B cell (primary cell): ENCODE measurements around the gene LKAAEAR1. TPM values are rescaled to one million over a fixed set of nuclear protein-coding genes. Genes with fewer than 3 reads are reported as not detected.

Source experiments
- ATAC-seq: fragments of 200-7000 bp; cut with Tn5 transposase; one replicate; pipeline ENCODE4 v1.10.0; 2021; ENCODE audit warnings: low read depth, mild to moderate bottlenecking, moderate number of reproducible peaks, moderate library complexity
- CTCF ChIA-PET: fragments of 350-600 bp; sonication (Branson Sonifier 250); formaldehyde crosslinking; loops from one replicate; lab custom pipeline; 2021; ENCODE audit warnings: antibody characterized with exemption, inconsistent platforms; lab: Charles Lee
- POLR2A ChIA-PET: fragments of 350-600 bp; sonication (Branson Sonifier 250); formaldehyde crosslinking; loops from one replicate; lab custom pipeline; 2021; ENCODE audit warnings: antibody characterized with exemption; lab: Charles Lee
- DNase-seq: peaks from one replicate; pipeline ENCODE4 v3.0.0; 2013
- H2AFZ ChIP-seq: 2 replicates; pipeline ENCODE4 v1.6.1; 2012; ENCODE audit warnings: mild to moderate bottlenecking, low read depth, low read length; ENCODE audit not compliant: insufficient read depth, poor library complexity, severe bottlenecking
- H3K27ac ChIP-seq, 2 donors: 1 replicate in 1 of 2; 2 replicates in 1 of 2; pipeline ENCODE4 v1.5.1; 2012 to 2013; ENCODE audit warnings: low read length in 2 of 2, mild to moderate bottlenecking in 2 of 2, moderate library complexity in 1 of 2
- H3K27me3 ChIP-seq, 4 experiments: fragments of 200-600 bp in 1 of 4; sonication (generic) in 1 of 4; replicated peaks in 1 of 4; 1 replicate in 2 of 4; 2 replicates in 2 of 4; pipeline versions ENCODE4 v1.6.1 to v1.7.0; 2013 to 2016; ENCODE audit warnings: low read length in 3 of 4, mild to moderate bottlenecking in 2 of 4, mixed read lengths in 1 of 4, moderate library complexity in 1 of 4; ENCODE audit not compliant: insufficient read depth in 4 of 4, control insufficient read depth in 3 of 4; ENCODE audit errors: control extremely low read depth in 1 of 4
- H3K36me3 ChIP-seq, 2 experiments: replicated peaks in 1 of 2; 1 replicate in 1 of 2; 2 replicates in 1 of 2; pipeline versions ENCODE4 v1.6.1 to v1.7.1; 2013; ENCODE audit warnings: low read length in 1 of 2; ENCODE audit not compliant: insufficient read depth in 2 of 2, control insufficient read depth in 1 of 2; ENCODE audit errors: control extremely low read depth in 1 of 2, extremely low read depth in 1 of 2
- H3K4me1 ChIP-seq, 2 donors: fragments of 200-600 bp in 1 of 2; sonication (generic) in 1 of 2; 1 replicate in 1 of 2; 2 replicates in 1 of 2; pipeline versions ENCODE4 v1.5.1 to v1.6.1; 2013 to 2017; ENCODE audit warnings: low read length in 2 of 2; ENCODE audit not compliant: control insufficient read depth in 2 of 2, insufficient read depth in 2 of 2
- H3K4me2 ChIP-seq: replicated peaks from 2 replicates; pipeline ENCODE3; 2012; ENCODE audit warnings: mild to moderate bottlenecking, low read depth, low read length; ENCODE audit not compliant: poor library complexity, severe bottlenecking
- H3K4me3 ChIP-seq, 5 experiments: fragments of 200-600 bp in 1 of 5; sonication (generic) in 1 of 5; 1 replicate in 3 of 5; 2 replicates in 2 of 5; pipeline versions ENCODE4 v1.5.1 to v1.7.0; 2011 to 2016; ENCODE audit warnings: low read length in 4 of 5, mild to moderate bottlenecking in 4 of 5, low read depth in 2 of 5, control low read depth in 1 of 5, moderate library complexity in 1 of 5; ENCODE audit not compliant: insufficient read depth in 1 of 5; ENCODE audit errors: control extremely low read depth in 1 of 5, extremely low read depth in 1 of 5
- H3K79me2 ChIP-seq: fragments of 200-600 bp; sonication (generic); one replicate; pipeline ENCODE4 v1.6.0; 2016; ENCODE audit warnings: low read length; ENCODE audit not compliant: control insufficient read depth, insufficient read depth
- H3K9ac ChIP-seq: fragments of 200-600 bp; sonication (generic); 2 replicates; pipeline ENCODE4 v1.6.1; 2017; ENCODE audit warnings: mild to moderate bottlenecking, low read length, moderate library complexity
- H3K9me3 ChIP-seq, 3 donors: one replicate each; pipeline versions ENCODE4 v1.6.1 to v1.7.1; 2013; ENCODE audit warnings: low read length in 2 of 3; ENCODE audit not compliant: control insufficient read depth in 2 of 3, insufficient read depth in 1 of 3; ENCODE audit errors: control extremely low read depth in 1 of 3
- H4K20me1 ChIP-seq: 2 replicates; pipeline ENCODE4 v1.6.0; 2012; ENCODE audit warnings: mild to moderate bottlenecking, low read length; ENCODE audit not compliant: insufficient read depth, control insufficient read depth, poor library complexity, severe bottlenecking
- H3K27ac Mint-ChIP-seq: one replicate; pipeline ENCODE4 v1.8.0; 2021; ENCODE audit warnings: mixed read lengths
- H3K27me3 Mint-ChIP-seq: one replicate; pipeline ENCODE4 v1.8.0; 2021; ENCODE audit warnings: mixed read lengths
- H3K4me1 Mint-ChIP-seq: one replicate; pipeline ENCODE4 v1.8.0; 2021; ENCODE audit warnings: mixed read lengths
- H3K4me3 Mint-ChIP-seq: one replicate; pipeline ENCODE4 v1.8.0; 2021; ENCODE audit warnings: mixed read lengths
- H3K9me3 Mint-ChIP-seq: one replicate; pipeline ENCODE4 v1.8.0; 2022; ENCODE audit warnings: mixed read lengths; ENCODE audit not compliant: insufficient read depth
- CTCF ChIP-seq: fragments of 200-600 bp; IDR thresholded peaks from one replicate; pipeline ENCODE4 v1.8.0; 2022; ENCODE audit warnings: antibody characterized with exemption, mild to moderate bottlenecking
- EZH2 ChIP-seq: IDR thresholded peaks from 2 replicates; pipeline ENCODE4 v1.6.1; 2012; ENCODE audit warnings: borderline replicate concordance, low read depth, mild to moderate bottlenecking, moderate library complexity, low read length; ENCODE audit not compliant: insufficient read depth, poor library complexity, severe bottlenecking
- WGBS: methylation state at CpG from one replicate; pipeline ENCODE4 v1.1.5; 2013; ENCODE audit warnings: missing lambda C conversion rate; ENCODE audit not compliant: insufficient coverage; 5-methylcytosine and 5-hydroxymethylcytosine counted together
- intact Hi-C: fragments of 100-400 bp; cut with micrococcal nuclease; formaldehyde crosslinking; loops from one replicate; pipeline ENCODE4 v1.10.0; 2022
- polyA plus RNA-seq: library from polyadenylated mRNA; depleted of rRNA; stranded (reverse); fragments of >200 nt; gene quantifications from 2 replicates; pipeline ENCODE4 v1.2.3, GENCODE V29; 2012
- total RNA-seq, 2 donors: library from RNA; stranded (reverse); fragments of 120-200 nt in 1 of 2; gene quantifications; 1 replicate in 1 of 2; 2 replicates in 1 of 2; pipeline versions ENCODE4 v1.2.3 to v1.2.4, GENCODE V29; 2013 to 2022

LKAAEAR1 gene
- total and polyA plus RNA-seq, 2 donors (not counting 1 experiment from before 2014, with no cell fraction given) = 1.9 TPM; not detected in 1

DNA sequence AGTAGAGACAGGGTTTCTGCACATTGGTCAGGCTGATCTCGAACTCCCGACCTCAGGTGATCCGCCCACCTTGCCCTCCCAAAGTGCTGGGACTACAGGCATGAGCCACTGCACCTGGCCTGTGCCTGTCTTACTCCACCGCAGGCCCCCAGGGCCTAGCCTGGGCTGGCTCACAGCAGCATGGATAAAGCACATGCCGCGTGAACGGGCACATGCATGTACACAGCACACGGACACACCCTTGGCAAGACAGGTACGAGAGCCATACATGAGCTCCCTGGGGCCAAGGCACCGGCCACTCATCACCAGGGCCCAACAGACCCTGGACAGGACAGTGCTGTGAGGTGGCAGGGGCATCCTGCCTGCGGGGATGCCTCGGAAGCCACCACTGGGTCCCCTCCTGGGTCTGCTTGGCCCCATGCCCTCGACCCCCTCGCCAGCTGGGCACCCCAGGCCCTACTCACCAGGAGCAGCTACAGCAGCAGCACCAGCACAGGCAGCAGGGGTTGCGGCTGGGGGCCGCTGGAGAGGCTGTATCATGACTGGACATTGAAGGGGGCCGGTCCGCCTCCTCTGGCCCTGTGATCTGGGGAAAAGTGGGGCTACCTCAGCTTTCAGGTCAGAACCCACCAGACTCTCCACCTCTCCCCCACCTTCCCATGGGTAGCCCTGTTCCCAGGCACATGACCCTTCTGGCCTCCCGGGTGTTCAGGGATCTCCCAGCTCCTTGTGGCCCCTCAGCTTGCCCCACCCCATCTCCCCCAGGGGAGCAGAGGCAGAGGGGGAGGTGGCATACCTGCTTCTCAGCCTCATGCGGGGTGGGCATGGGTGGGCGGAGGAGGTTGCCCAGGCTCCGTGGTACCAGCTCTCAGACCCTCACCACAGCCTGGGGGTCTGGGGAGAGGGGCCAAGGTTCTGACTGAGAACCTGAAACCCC lies 7.9 kb downstream of the LKAAEAR1 start:
- Histone ChIP-seq H3K4me1 (peaks cover 27 to 69% of the 10 kb centered on the region in 2 donors), H3K79me2 (peaks cover 20% of the 10 kb centered on the region), H3K9ac (peak overlapping the region; percentile 85), H3K4me3 (peak overlapping the region; percentile 80 to 98 (median 96)), H3K9me3 (no peaks in the 10 kb centered on the region), H3K27ac (peak overlapping the region; percentile 77 to 83), H3K36me3 (peaks cover 0 to 48% of the 10 kb centered on the region in 2 experiments), H2AFZ (no peak overlapping the region), H4K20me1 (peaks cover 67% of the 10 kb centered on the region), H3K4me2 (peak overlapping the region; percentile 96), H3K27me3 (no peaks in the 10 kb centered on the region)
- Mint-ChIP-seq H3K27me3 (no peaks in the 10 kb centered on the region), H3K4me3 (peak overlapping the region; percentile 39), H3K9me3 (no peaks in the 10 kb centered on the region), H3K4me1 (peaks cover 54% of the 10 kb centered on the region), H3K27ac (peak overlapping the region; percentile 92)
- 80% methylated on average over 18 of the region's 22 CpGs for WGBS
- intact Hi-C loops = loop anchor here (2.0 to 5.0 kb wide), 3 partner anchors 119 to 212 kb away; partner anchors contain the start of genes PCMTD2, TPD52L2 and UCKL1
- ChIA-PET CTCF (interaction anchor here (0.7 to 11.8 kb wide), 4 partner anchors 14 to 579 kb away, joined by 3 to 220 read pairs (median 34); partner anchors contain the start of gene TCEA2), POLR2A (interaction anchor here (3.7 to 5.5 kb wide), 2 partner anchors 11 to 23 kb away, joined by 24 to 55 read pairs; no protein-coding TSS in a partner anchor)
- TF ChIP-seq CTCF = no peak
- TF ChIP-seq EZH2 = no peak
- ATAC-seq = no peak
- DNase-seq = no peak
